Coronary artery (tissue), 2 donors: ENCODE measurements around the gene SSR3.

Experiments
- DNase-seq: peaks from one replicate; pipeline ENCODE4 v3.0.0-alpha.2; 2017; ENCODE audit warnings: low spot score
- H3K27ac ChIP-seq, 2 donors: fragments of 200-600 bp; sonication (generic); one replicate each; pipeline ENCODE4 v1.5.1; 2016 to 2019
- H3K4me3 ChIP-seq: fragments of 200-600 bp; sonication (generic); 2 replicates; pipeline ENCODE4 v1.5.1; 2016; ENCODE audit warnings: mild to moderate bottlenecking, moderate library complexity
- CTCF ChIP-seq: fragments of 200-600 bp; sonication (generic); IDR thresholded peaks from one replicate; pipeline ENCODE4 v1.5.1; 2019; ENCODE audit warnings: antibody characterized with exemption

The SSR3 gene

DNA sequence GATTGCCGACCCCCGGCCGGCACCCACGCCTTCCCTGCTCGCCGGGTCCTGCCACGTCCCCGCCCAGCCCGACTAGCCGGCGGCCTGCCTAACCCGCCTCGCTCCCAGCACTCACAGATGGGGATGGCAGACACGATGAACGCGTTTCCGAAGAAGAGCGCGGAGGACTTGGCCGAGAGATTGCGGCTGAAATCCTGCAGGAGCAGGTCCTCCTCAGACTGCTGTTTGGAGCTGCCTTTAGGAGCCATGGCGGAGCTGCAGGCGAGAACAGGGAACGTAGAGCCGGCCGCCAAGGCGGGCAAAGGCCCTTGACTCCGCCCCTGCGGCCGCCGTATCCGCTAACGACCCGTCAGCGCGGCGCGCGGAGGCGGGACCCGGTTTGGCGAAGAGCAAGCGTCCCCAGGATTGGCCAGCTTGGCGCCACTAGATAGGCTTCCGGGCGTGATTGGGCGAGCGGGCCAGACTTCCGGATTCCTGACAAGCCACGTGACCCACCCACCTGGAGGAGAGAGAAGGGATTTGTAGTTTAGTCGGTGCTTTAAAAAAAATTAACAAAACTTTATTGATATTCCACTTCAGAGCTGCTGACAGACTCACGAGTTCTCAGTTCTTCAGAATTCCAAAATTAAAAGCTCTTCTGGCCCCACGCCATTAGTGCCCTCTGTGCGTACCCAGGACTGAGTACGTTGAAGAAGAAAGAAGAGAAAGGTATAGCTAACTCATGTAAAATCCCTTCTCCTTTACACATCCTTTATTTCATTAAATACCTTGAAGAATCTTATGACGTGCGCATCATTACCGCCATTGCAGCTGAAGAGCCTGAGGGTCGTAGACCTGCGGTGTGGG lies at the start of gene SSR3:
Gene SSR3 (minus strand): TSS at position 276 of the 846 bp plus-strand sequence. CDS start 28 bp downstream, at position 248.
- peak within 1 kb of the TSS; percentile 85 for H3K4me3 ChIP-seq
- peak within 1 kb of the TSS; percentile 68 to 88 for H3K27ac ChIP-seq
- TF ChIP-seq CTCF, result no peak
- DNase-seq, result peak; percentile 100

DNA sequence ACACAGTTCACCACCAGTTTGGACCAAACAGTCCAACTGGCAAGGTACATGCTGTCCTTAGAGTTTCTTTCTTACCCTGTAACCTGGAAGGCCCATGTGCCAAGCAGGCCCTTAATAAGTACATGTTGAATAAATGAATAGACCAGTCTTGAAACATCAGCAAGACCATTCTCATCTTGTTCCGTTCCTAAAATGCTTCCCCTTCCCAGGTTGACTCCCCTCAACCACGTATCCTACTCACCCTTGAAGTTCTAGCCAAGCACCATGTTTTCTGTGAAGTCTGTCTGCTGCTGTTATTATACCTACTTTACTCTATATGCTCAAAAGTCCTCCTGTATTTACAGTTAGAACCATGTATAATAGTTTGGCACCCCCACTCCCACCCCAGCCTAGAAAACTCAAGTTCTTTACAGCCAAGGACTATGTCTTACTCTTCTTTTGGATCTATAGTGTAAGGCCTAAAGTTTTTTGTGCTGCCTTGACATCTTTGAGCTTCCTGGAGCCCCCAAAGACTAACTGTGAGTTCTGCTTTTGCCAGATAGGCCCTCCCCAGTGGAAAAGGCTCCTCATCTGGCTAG lies 49.2 kb upstream of the SSR3 start:
- no peak for DNase-seq
- Histone ChIP-seq H3K27ac (no peak overlapping the region), H3K4me3 (no peak overlapping the region)
- no peak for TF ChIP-seq CTCF

DNA sequence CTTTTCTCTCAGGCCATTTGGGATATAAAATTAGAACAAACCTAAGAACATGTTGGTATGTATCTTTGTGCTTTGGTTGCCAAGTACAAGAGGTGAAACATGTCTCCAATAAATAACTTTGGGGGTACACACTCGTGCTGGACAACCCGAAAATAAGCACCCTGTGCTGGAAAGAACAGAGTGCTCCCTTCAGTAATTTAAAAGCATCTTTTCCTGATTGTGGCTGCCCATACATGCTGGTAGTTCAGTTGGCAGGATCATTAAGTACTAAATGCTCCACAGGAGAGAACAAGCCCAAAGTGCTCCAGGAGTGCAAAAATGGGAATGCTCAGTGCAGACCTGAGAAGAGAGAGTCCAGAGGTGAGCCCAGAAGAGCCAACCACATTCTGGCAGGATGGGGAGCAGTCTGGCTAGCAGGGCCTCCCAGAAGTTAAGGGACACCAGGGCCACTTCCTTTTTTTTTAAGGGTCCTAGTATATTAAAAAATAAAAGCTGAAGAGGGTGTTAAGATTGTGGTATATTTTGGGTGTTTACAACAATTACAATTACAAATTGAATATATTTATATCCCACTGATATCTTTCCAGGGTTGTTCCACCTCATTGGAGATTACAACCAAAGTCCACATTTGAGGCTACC lies 48.6 kb upstream of the SSR3 start:
- H3K27ac ChIP-seq, result no peak overlapping the region
- no peak overlapping the region for H3K4me3 ChIP-seq

DNA sequence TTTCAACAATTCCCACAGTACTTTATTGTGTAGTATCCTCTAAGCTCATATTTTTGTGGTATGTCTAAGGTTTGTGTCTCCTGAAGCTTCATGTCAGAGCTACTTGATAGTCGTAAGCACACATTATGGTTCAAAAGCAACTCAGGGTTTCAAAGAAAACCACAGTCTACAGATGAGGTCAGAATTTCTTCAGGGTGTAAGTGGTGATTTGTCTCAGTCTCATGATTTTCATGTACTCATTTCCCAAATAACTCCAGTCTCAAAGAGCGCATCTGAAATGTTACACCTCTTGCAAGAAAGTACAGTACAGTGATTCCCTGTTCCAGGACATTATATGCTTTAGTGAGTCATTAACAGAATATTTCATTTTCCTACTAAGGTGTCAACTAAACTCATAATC lies 47.5 kb upstream of the SSR3 start:
- Histone ChIP-seq H3K4me3 (no peak overlapping the region), H3K27ac (no peak overlapping the region)
- no peak for TF ChIP-seq CTCF
- no peak for DNase-seq

More for the DNA sequence above, 48.6 kb upstream of the SSR3 start:
- TF ChIP-seq CTCF, result no peak
- DNase-seq, result no peak

GRCh38 chr3:156601497-156601896 lies 46.6 kb upstream of the SSR3 start:
- TF ChIP-seq CTCF, result no peak
- DNase-seq, result no peak
- Histone ChIP-seq H3K27ac (no peak overlapping the region), H3K4me3 (no peak overlapping the region)

- H3K27ac ChIP-seq, result no peak overlapping the region
- no peak for TF ChIP-seq CTCF
- no peak overlapping the region for H3K4me3 ChIP-seq
- DNase-seq, result no peak
These were observed 45.9 kb upstream of the SSR3 start for GRCh38 chr3:156600834-156601233.
